Measurements from ENCODE around the gene GATA3. TPM values are rescaled to one million over a fixed set of nuclear protein-coding genes. Genes with fewer than 3 reads are reported as not detected.

GATA3 gene
- total RNA-seq, 4 donors from 2014 or later: 0.12 to 0.61 (median 0.58) TPM

DNA sequence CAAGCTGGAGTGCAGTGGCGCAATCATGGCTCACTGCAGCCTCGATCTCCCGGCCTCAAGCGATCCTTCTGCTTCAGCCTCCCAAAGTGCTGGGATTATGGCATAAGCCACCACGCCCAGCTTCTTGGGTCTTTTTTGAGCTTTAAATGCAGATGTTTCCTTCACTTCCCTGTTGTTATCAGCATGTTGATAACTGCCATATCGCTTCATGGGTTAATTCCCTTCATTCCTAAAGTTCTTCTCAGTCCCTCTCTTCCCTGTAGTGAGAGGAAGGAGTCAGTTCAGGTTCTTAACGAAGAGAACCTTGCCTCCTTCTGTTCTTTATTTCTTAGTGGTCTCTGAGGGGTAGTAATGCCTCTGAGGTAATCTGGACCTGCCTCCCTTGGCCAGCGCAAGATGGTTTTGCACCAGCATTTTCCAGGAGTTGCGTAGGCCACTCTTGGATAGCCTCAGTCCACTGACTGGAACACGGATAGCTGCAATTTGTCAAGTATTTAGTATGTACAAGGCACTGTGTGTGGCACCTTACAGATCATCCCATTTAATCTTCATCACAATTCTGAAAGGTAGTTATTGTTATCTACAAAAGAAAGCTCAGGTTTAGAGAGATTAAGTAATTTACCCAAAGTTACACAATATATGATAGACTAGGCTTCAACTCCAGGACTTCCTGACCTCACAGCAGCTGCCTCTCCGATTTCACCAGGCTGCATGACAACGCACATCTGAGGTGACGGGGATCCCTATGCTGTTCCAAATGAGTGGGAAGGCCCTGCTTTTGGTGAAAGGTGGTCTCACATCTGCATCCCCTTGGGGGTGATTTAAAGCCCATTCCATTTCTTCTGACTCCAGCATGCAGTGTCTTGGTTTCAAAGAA is 60.5 kb downstream of the GATA3 start:
- no peak for DNase-seq
- intact Hi-C loops (cut with DNase I; ENCODE audit: low total_unique reads) (no loop called here), in situ Hi-C loops (cut with MboI; ENCODE audit: low sequenced_read_pairs in 4 of 4) (no loop called here)

DNA sequence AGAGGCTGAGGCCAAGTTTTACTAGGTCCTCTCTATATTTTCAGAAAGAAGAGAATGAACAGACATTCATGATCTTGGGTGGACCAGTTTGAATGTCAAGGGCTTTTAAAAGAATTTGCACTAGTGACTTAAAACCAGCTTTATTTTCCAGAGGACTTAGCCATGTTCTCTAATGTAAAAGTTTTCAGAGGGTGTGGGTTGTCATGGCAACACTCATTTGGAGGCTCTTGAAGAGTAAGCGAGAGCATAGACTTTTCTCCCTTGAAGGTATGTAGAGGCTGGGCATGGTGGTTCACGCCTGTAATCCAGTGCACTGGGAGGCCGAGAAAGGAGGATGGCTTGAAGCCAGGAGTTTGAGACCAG is 61.1 kb downstream of the GATA3 start:
- no peaks in the 10 kb centered on the region for H3K36me3 ChIP-seq
- ATAC-seq (no peak), DNase-seq (no peak)
- H3K27ac ChIP-seq: no peak overlapping the region
- no peak overlapping the region for H3K4me3 ChIP-seq
- H3K27me3 ChIP-seq: no peaks in the 10 kb centered on the region
- no peak for TF ChIP-seq POLR2A (IDR thresholded peaks at IDR 0.05)
- TF ChIP-seq, protein P1, sequence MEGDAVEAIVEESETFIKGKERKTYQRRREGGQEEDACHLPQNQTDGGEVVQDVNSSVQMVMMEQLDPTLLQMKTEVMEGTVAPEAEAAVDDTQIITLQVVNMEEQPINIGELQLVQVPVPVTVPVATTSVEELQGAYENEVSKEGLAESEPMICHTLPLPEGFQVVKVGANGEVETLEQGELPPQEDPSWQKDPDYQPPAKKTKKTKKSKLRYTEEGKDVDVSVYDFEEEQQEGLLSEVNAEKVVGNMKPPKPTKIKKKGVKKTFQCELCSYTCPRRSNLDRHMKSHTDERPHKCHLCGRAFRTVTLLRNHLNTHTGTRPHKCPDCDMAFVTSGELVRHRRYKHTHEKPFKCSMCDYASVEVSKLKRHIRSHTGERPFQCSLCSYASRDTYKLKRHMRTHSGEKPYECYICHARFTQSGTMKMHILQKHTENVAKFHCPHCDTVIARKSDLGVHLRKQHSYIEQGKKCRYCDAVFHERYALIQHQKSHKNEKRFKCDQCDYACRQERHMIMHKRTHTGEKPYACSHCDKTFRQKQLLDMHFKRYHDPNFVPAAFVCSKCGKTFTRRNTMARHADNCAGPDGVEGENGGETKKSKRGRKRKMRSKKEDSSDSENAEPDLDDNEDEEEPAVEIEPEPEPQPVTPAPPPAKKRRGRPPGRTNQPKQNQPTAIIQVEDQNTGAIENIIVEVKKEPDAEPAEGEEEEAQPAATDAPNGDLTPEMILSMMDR (IDR thresholded peaks at IDR 0.05 in 4 of 5, conservative IDR thresholded peaks at IDR 0.05 in 1 of 5): no peak
- intact Hi-C loops (cut with DNase I; ENCODE audit: low total_unique reads) (no loop called here), in situ Hi-C loops (cut with MboI; ENCODE audit: low sequenced_read_pairs in 4 of 4) (no loop called here)
- no peaks in the 10 kb centered on the region for H3K9me3 ChIP-seq
- no peaks in the 10 kb centered on the region for H3K4me1 ChIP-seq

More for the DNA sequence above, 60.5 kb downstream of the GATA3 start:
- no peak for ATAC-seq
- no peaks in the 10 kb centered on the region for H3K27me3 ChIP-seq
- TF ChIP-seq POLR2A (IDR thresholded peaks at IDR 0.05): no peak
- TF ChIP-seq, protein P1 (IDR thresholded peaks at IDR 0.05 in 4 of 5, conservative IDR thresholded peaks at IDR 0.05 in 1 of 5): no peak
- no peaks in the 10 kb centered on the region for H3K4me1 ChIP-seq
- no peaks in the 10 kb centered on the region for H3K9me3 ChIP-seq
- H3K4me3 ChIP-seq: no peak overlapping the region
- no peak overlapping the region for H3K27ac ChIP-seq
- H3K36me3 ChIP-seq: no peaks in the 10 kb centered on the region

DNA sequence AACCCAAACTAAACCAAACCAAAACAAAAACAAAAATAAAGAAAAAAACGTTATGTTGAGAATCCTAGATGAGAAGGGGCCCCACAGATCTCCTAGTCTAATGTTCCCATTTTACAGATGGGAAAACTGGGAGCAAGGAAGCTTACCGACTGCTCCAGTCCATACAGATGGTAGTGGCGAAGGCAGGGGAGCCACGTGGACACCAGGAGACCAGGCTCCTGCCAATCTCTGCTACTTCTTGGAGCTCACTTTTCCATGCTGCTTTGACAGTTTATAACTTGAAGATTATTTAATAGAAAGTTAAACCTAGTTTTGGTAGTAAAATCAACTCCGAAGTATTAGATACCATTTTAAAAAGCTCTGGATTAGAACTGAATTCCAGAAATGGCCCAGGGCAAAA is 62.0 kb downstream of the GATA3 start:
- in situ Hi-C loops (cut with MboI; ENCODE audit: low sequenced_read_pairs in 4 of 4): no loop called here
- no peak for DNase-seq
- TF ChIP-seq, protein P1 (IDR thresholded peaks at IDR 0.05 in 4 of 5, conservative IDR thresholded peaks at IDR 0.05 in 1 of 5): no peak
- no peak for TF ChIP-seq POLR2A (IDR thresholded peaks at IDR 0.05)
- Histone ChIP-seq H3K4me3 (no peak overlapping the region), H3K9me3 (no peaks in the 10 kb centered on the region), H3K27ac (no peak overlapping the region), H3K4me1 (no peaks in the 10 kb centered on the region), H3K27me3 (no peaks in the 10 kb centered on the region), H3K36me3 (no peaks in the 10 kb centered on the region)
- intact Hi-C loops (cut with DNase I; ENCODE audit: low total_unique reads): no loop called here
- ATAC-seq: no peak

DNA sequence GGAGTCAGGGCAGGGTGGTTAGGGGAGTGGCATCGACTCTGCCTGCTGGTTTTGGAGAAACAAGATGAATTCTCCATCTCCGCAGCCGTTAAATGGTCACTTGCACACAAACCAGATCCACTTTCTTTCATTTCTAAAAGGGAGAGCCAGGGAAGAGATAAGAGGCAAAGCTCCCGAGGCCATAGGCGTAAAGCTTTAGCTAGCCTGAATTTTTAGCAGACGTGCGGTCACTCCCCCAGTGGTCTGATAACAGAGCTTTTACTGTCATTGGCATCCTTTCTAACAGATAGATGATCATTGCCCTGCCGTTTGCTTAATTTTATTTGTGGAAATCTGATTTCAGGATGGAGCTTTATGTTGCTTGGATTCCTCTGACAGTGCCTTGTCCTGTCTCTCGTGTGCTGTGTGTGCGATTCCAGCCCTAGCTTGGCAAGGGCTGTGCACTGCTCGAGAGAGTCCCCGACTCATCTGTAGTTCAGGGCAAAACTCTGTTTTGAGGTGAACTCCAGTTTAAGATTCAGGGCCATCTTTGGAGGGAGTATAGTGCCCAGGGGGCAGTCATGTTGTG is 62.5 kb downstream of the GATA3 start:
- Histone ChIP-seq H3K4me1 (no peaks in the 10 kb centered on the region), H3K4me3 (no peak overlapping the region), H3K27me3 (no peaks in the 10 kb centered on the region), H3K27ac (no peak overlapping the region), H3K36me3 (no peaks in the 10 kb centered on the region), H3K9me3 (no peaks in the 10 kb centered on the region)
- ATAC-seq: no peak
- in situ Hi-C loops (cut with MboI; ENCODE audit: low sequenced_read_pairs in 4 of 4): no loop called here
- TF ChIP-seq, protein P1 (IDR thresholded peaks at IDR 0.05 in 4 of 5, conservative IDR thresholded peaks at IDR 0.05 in 1 of 5): no peak
- TF ChIP-seq POLR2A (IDR thresholded peaks at IDR 0.05): no peak
- intact Hi-C loops (cut with DNase I; ENCODE audit: low total_unique reads): no loop called here
- DNase-seq: no peak

Measured in gastrocnemius medialis (tissue), 4 donors.